ENCODE measurements around the gene KRTAP4-6.

Gene KRTAP4-6

DNA sequence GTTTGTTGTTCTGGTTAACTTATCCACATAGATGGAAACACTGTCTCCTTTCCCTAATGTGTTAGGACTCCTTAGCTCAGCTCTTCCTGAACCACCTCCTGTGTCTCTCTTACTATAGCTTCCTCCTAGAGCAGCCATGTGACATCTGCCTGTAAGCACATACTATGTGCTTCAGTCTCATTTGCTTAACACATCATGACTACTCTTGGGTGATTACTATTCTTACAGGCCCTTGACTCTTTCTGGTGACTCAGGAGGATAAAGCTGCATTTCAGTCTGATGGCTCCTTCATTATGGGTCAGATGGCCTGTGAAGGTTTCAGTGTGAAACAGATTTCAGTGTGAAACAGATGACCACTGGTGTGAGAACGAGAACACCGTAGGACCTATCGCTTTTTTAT, 38.0 kb upstream of the KRTAP4-6 start:
- peak; percentile 23 for DNase-seq (ENCODE audit: low read depth)
- no peak overlapping the region for H3K4me3 ChIP-seq (ENCODE audit: control insufficient read depth, low read depth, low read length)
- TF ChIP-seq, protein P1, sequence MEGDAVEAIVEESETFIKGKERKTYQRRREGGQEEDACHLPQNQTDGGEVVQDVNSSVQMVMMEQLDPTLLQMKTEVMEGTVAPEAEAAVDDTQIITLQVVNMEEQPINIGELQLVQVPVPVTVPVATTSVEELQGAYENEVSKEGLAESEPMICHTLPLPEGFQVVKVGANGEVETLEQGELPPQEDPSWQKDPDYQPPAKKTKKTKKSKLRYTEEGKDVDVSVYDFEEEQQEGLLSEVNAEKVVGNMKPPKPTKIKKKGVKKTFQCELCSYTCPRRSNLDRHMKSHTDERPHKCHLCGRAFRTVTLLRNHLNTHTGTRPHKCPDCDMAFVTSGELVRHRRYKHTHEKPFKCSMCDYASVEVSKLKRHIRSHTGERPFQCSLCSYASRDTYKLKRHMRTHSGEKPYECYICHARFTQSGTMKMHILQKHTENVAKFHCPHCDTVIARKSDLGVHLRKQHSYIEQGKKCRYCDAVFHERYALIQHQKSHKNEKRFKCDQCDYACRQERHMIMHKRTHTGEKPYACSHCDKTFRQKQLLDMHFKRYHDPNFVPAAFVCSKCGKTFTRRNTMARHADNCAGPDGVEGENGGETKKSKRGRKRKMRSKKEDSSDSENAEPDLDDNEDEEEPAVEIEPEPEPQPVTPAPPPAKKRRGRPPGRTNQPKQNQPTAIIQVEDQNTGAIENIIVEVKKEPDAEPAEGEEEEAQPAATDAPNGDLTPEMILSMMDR (IDR thresholded peaks at IDR 0.05; ENCODE audit: control insufficient read depth, insufficient read depth, low read depth, low read length, missing control alignments), result no peak

DNA sequence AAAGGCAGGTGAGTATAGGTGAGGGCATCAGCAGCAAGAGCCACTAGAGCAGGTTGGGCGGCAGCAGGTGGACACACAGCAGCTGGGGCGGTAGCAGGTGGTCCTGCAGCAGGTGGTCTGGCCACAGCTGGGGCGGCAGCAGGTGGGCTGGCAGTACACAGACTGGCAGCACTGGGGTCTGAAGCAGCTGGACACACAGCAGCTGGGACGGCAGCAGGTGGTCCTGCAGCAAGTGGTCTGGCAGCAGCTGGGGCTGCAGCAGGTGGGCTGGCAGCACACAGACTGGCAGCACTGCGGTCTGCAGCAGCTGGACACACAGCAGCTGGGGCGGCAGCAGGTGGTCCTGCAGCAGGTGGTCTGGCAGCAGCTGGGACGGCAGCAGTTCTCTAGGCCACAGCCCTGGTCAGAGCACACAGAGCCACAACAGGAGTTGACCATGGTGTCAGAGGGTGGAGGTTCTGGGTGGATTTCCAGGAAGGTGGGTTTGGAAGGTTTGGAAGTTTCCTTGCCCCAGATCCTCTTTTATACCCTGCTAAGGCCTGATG, 37.5 kb upstream of the KRTAP4-6 start, which contains the start of gene KRTAP4-2:
TSS of gene KRTAP4-2 (minus strand) at position 495 of the 545 bp plus-strand sequence. CDS start at position 438, 57 bp downstream.
- H3K4me3 ChIP-seq (ENCODE audit: control insufficient read depth, low read depth, low read length), result no peak within 1 kb of the TSS
- TF ChIP-seq, protein P1 (IDR thresholded peaks at IDR 0.05; ENCODE audit: control insufficient read depth, insufficient read depth, low read depth, low read length, missing control alignments), result no peak
- DNase-seq (ENCODE audit: low read depth), result no peak

DNA sequence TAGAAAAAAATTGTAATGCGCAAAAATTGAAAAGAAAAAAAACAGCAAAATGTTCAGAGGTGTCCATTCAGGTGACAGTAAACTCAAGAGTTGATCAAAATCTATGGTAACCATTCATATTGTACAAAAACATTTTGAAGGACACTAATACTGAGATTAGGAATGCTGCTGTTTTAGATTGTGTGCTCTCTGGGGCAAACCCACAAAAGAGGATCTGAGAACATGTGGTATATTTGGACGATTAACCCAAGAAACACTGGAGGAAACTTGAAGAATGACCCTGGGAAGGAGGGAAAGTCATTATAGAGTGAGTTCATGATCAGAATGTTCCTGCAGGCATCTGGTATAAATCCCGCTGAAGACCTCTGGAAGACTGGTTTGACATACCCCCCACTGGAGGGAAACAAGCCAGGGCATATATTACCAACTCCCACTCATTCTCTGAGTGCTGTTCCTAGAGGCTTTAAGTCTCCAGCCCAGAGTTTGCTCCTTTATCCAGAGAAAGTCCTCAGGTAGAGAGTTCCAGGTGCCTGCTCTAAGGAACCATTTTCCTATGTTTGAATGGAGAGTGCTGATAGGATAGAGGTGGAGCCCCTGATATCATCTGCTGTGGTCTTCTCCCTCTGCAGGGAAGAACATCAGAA, 36.5 kb upstream of the KRTAP4-6 start:
- DNase-seq (ENCODE audit: low read depth), result no peak
- no peak overlapping the region for H3K4me3 ChIP-seq (ENCODE audit: control insufficient read depth, low read depth, low read length)
- TF ChIP-seq, protein P1 (IDR thresholded peaks at IDR 0.05; ENCODE audit: control insufficient read depth, insufficient read depth, low read depth, low read length, missing control alignments), result no peak

DNA sequence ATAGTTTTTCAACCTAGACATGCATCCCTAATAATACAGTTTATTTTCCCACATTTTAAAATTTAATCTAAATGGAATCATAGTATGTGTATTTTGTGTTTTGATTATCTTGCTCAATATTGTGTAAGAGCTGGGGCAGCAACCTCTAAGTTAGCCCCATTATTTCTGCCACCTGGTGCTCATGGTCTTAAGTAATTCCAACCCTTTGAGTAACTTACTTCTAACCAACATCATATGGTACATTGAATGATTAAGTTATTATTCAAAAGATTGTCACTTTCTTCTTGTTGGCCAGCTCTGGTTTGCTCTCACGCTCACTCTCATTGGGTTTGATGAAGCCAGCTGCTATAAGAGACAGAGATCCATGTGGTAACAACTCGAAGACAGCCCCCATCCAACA, 31.5 kb upstream of the KRTAP4-6 start:
- H3K4me3 ChIP-seq (ENCODE audit: control insufficient read depth, low read depth, low read length), result no peak overlapping the region
- DNase-seq (ENCODE audit: low read depth), result peak; percentile 67
- TF ChIP-seq, protein P1 (IDR thresholded peaks at IDR 0.05; ENCODE audit: control insufficient read depth, insufficient read depth, low read depth, low read length, missing control alignments), result no peak

DNA sequence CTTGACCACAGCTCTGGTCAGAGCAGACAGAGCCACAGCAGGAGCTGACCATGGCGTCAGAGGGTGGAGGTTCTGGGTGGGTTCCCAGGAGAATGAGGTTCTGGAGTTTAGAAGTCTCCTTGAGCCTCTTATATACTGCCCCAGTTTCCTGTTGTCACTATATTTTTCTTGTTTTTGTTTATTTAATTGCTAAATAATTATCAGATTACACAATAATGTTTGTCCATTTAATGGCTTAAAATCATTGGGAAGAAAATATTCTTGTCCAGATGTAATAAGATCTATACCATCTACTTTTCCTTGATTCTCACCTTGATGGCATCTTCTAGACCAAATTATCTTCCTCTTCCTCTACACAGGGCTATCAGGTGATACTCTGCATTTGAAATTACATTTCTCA, 27.8 kb upstream of the KRTAP4-6 start, which contains the start of gene KRTAP4-3:
TSS of gene KRTAP4-3 (minus strand) at position 101 of the 400 bp plus-strand sequence. CDS start at position 52, 49 bp downstream.
- H3K4me3 ChIP-seq (ENCODE audit: control insufficient read depth, low read depth, low read length), result no peak within 1 kb of the TSS
- TF ChIP-seq, protein P1 (IDR thresholded peaks at IDR 0.05; ENCODE audit: control insufficient read depth, insufficient read depth, low read depth, low read length, missing control alignments), result no peak
- DNase-seq (ENCODE audit: low read depth), result no peak

DNA sequence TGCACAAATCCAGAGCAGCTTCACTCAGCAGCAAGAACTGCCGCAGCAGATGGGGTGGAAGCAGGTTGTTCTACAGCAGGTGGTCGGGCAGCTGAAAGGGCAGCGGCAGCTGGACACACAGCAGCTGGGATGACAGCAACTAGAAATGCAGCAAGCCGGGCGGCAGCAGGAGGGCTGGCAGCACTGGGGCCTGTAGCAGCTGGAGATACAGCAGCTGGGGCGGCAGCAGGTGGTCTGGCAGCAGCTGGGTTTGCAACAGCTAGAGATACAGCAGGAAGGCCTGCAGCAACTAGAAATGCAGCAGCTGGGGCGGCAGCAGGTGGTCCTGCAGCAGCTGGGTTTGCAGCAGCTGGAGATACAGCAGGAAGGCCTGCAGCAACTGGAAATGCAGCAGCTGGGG, 27.2 kb upstream of the KRTAP4-6 start:
- DNase-seq (ENCODE audit: low read depth), result no peak
- H3K4me3 ChIP-seq (ENCODE audit: control insufficient read depth, low read depth, low read length), result no peak overlapping the region
- TF ChIP-seq, protein P1 (IDR thresholded peaks at IDR 0.05; ENCODE audit: control insufficient read depth, insufficient read depth, low read depth, low read length, missing control alignments), result no peak

All from AG09309 (cell line).